NCI-H146 treated with DMSO at 0.1 percent for 48 hours (cell line): Measurements from ENCODE around the gene SUV39H1.

Experiments used
- DNase-seq: peaks from one replicate; lab custom pipeline; 2025; ENCODE audit not compliant: unreplicated experiment; lab: John Stamatoyannopoulos, UW

Gene SUV39H1

GRCh38 chrX:48711929-48712505, 15.5 kb downstream of the SUV39H1 start:
- no peak for DNase-seq

- no peak for DNase-seq
These were observed 17.3 kb downstream of the SUV39H1 start for GRCh38 chrX:48713847-48714246.

- no peak for DNase-seq
These were observed 18.0 kb downstream of the SUV39H1 start for GRCh38 chrX:48714573-48714972.

GRCh38 chrX:48715072-48715471, 18.5 kb downstream of the SUV39H1 start:
- no peak for DNase-seq

GRCh38 chrX:48715876-48716502, 19.5 kb downstream of the SUV39H1 start:
- no peak for DNase-seq

GRCh38 chrX:48719958-48720357, 23.4 kb downstream of the SUV39H1 start:
- DNase-seq, result no peak

GRCh38 chrX:48720577-48721250, 24.2 kb downstream of the SUV39H1 start:
- DNase-seq, result no peak

- DNase-seq, result no peak
These were observed 25.4 kb downstream of the SUV39H1 start for GRCh38 chrX:48721916-48722315.

GRCh38 chrX:48726596-48726995, 30.1 kb downstream of the SUV39H1 start:
- no peak for DNase-seq

GRCh38 chrX:48728653-48729052, 32.1 kb downstream of the SUV39H1 start:
- DNase-seq, result no peak

- DNase-seq, result no peak
These were observed 39.8 kb downstream of the SUV39H1 start for GRCh38 chrX:48736303-48736702.

- DNase-seq, result no peak
These were observed 40.3 kb downstream of the SUV39H1 start for GRCh38 chrX:48736878-48737212.

- DNase-seq, result peak; percentile 90
These were observed 40.8 kb downstream of the SUV39H1 start for GRCh38 chrX:48737213-48737938.

- no peak for DNase-seq
These were observed 41.4 kb downstream of the SUV39H1 start for GRCh38 chrX:48737940-48738339.

GRCh38 chrX:48741834-48742233, 45.3 kb downstream of the SUV39H1 start:
- DNase-seq, result no peak

- DNase-seq, result no peak
These were observed 48.7 kb downstream of the SUV39H1 start for GRCh38 chrX:48745222-48745621.

- DNase-seq, result no peak
These were observed 51.0 kb downstream of the SUV39H1 start for GRCh38 chrX:48747415-48748016.

GRCh38 chrX:48749182-48749581, 52.6 kb downstream of the SUV39H1 start:
- no peak for DNase-seq

- no peak for DNase-seq
These were observed 54.8 kb downstream of the SUV39H1 start for GRCh38 chrX:48751343-48751742.

- DNase-seq, result no peak
These were observed 56.0 kb downstream of the SUV39H1 start for GRCh38 chrX:48752498-48752897.

GRCh38 chrX:48753708-48754228, 57.2 kb downstream of the SUV39H1 start:
- DNase-seq, result no peak
